HepG2 (cell line): ENCODE results near the gene GRM4. TPM values are rescaled to one million over a fixed set of nuclear protein-coding genes. Genes with fewer than 3 reads are reported as not detected.
A peak's percentile ranks its signal among the peaks of the same experiment; 100 is the strongest.

Source experiments
- ATAC-seq: fragments of 200-7000 bp; cut with Tn5 transposase; 3 replicates; pipeline ENCODE4 v1.9.1; 2020; ENCODE audit warnings: mild to moderate bottlenecking, moderate library complexity
- BruUV-seq: library from RNA; stranded (reverse); fragments of 400-500 nt; replicated peaks from 2 replicates; lab custom pipeline; 2021; lab: Mats Ljungman, UMichigan
- CTCF ChIA-PET: fragments of 300-600 bp; formaldehyde crosslinking; extraction: SDS; loops from one replicate; lab custom pipeline; 2021; ENCODE audit warnings: low total read pairs, inconsistent platforms, low intra/inter-chr PET ratio; lab: Yijun Ruan, JAX
- POLR2A ChIA-PET: fragments of 350-600 bp; sonication (Branson Sonifier 250); formaldehyde crosslinking; loops from one replicate; lab custom pipeline; 2020; ENCODE audit warnings: antibody characterized with exemption, inconsistent platforms; lab: Yijun Ruan, JAX
- DNase-seq: peaks from one replicate; pipeline ENCODE4 v3.0.0-alpha.2; 2015; ENCODE audit warnings: low spot score
- FAIRE-seq: peaks from 3 replicates; lab custom pipeline; 2011; peaks lifted over from hg19 to GRCh38; lab: Jason Lieb, UNC
- H2AFZ ChIP-seq: one replicate; pipeline ENCODE4 v1.6.1; 2011; ENCODE audit warnings: low read length, inconsistent platforms
- H3K27ac ChIP-seq: fragments of 300-600 bp; 3 replicates; pipeline ENCODE4 v1.8.0; 2011; ENCODE audit warnings: mixed run types, mild to moderate bottlenecking, mixed read lengths, low read length, inconsistent platforms; ENCODE audit not compliant: insufficient read depth; ENCODE audit errors: extremely low read length
- H3K27me3 ChIP-seq, 2 experiments: fragments of 200-600 bp in 1 of 2; 2 replicates in 1 of 2; 3 replicates in 1 of 2; pipeline versions ENCODE4 v1.6.0 to v1.8.0; 2011; ENCODE audit warnings: low read length in 2 of 2, mild to moderate bottlenecking in 2 of 2, moderate library complexity in 2 of 2, inconsistent platforms in 1 of 2; ENCODE audit not compliant: insufficient read depth in 2 of 2, control insufficient read depth in 1 of 2
- H3K36me3 ChIP-seq, 2 experiments: fragments of 200-600 bp in 1 of 2; replicated peaks in 1 of 2; 2 replicates in 1 of 2; 3 replicates in 1 of 2; pipeline versions ENCODE4 v1.5.1 to v1.8.0; 2011; ENCODE audit warnings: low read length in 2 of 2, inconsistent platforms in 1 of 2; ENCODE audit not compliant: insufficient read depth in 2 of 2, control insufficient read depth in 1 of 2
- H3K4me1 ChIP-seq: 2 replicates; pipeline ENCODE4 v1.5.1; 2012; ENCODE audit warnings: low read length, inconsistent platforms; ENCODE audit not compliant: insufficient read depth
- H3K4me2 ChIP-seq: 2 replicates; pipeline ENCODE4 v1.6.0; 2011; ENCODE audit warnings: low read depth, low read length, inconsistent platforms
- H3K4me3 ChIP-seq, 3 experiments: fragments of 200-600 bp in 1 of 3; sonication (generic), shearing (Covaris generic) in 1 of 3; replicated peaks in 1 of 3; 2 replicates each; pipeline ENCODE4 v1.5.1; 2011 to 2016; ENCODE audit warnings: low read length in 3 of 3, inconsistent platforms in 2 of 3, low read depth in 2 of 3, mild to moderate bottlenecking in 2 of 3, control low read depth in 1 of 3, mixed read lengths in 1 of 3; ENCODE audit not compliant: insufficient read depth in 1 of 3
- H3K79me2 ChIP-seq: one replicate; pipeline ENCODE4 v1.6.1; 2011; ENCODE audit warnings: low read length, inconsistent platforms; ENCODE audit not compliant: insufficient read depth
- H3K9ac ChIP-seq: 2 replicates; pipeline ENCODE4 v1.6.0; 2011; ENCODE audit warnings: mild to moderate bottlenecking, low read depth, low read length, inconsistent platforms; ENCODE audit not compliant: insufficient read depth
- H3K9me3 ChIP-seq: 2 replicates; pipeline ENCODE4 v1.5.1; 2012; ENCODE audit warnings: mild to moderate bottlenecking, low read length
- H4K20me1 ChIP-seq: 2 replicates; pipeline ENCODE4 v1.6.0; 2011; ENCODE audit warnings: inconsistent platforms, mild to moderate bottlenecking, low read length, moderate library complexity; ENCODE audit not compliant: insufficient read depth
- CREB1 ChIP-seq, 2 experiments: fragments of 450-650 bp in 1 of 2; IDR thresholded peaks; 2 replicates each; pipeline ENCODE4 v1.6.1; 2016 to 2017; ENCODE audit warnings: control low read depth in 1 of 2, mild to moderate bottlenecking in 1 of 2, missing compliant biosample characterization in 1 of 2, missing genetic modification characterization in 1 of 2
- FOXP1 ChIP-seq, 2 experiments: fragments of 450-650 bp in 1 of 2; IDR thresholded peaks; 2 replicates each; pipeline ENCODE4 v1.6.1; 2017 to 2018; ENCODE audit warnings: antibody characterized with exemption in 1 of 2
- LCORL ChIP-seq, 2 experiments: fragments of 450-650 bp in 1 of 2; sonication (generic) in 1 of 2; formaldehyde crosslinking in 1 of 2; IDR thresholded peaks; 2 replicates each; pipeline versions ENCODE4 v1.5.0 to v1.6.1; 2017 to 2020; ENCODE audit warnings: antibody characterized with exemption in 1 of 2, missing genetic modification reagents in 1 of 2
- SYNCRIP ChIP-seq: fragments of 200-400 bp; formaldehyde crosslinking; IDR thresholded peaks from 2 replicates; pipeline ENCODE4 v1.6.1; 2018; ENCODE audit warnings: mild to moderate bottlenecking, low read depth, low read length; ENCODE audit not compliant: insufficient read depth
- TBX2 ChIP-seq: sonication (generic); formaldehyde crosslinking; IDR thresholded peaks from 2 replicates; pipeline ENCODE4 v1.5.0; 2020; ENCODE audit warnings: missing genetic modification reagents, mild to moderate bottlenecking, borderline replicate concordance
- THYN1 ChIP-seq: sonication (generic); formaldehyde crosslinking; IDR thresholded peaks from 2 replicates; pipeline ENCODE4 v1.8.1; 2023; ENCODE audit warnings: low read depth, mild to moderate bottlenecking, moderate library complexity, missing genetic modification reagents, borderline replicate concordance
- TRIM22 ChIP-seq: fragments of 450-650 bp; IDR thresholded peaks from 2 replicates; pipeline ENCODE4 v1.6.1; 2017
- ZBTB14 ChIP-seq: sonication (generic); formaldehyde crosslinking; IDR thresholded peaks from 2 replicates; pipeline ENCODE4 v1.4.0; 2020; ENCODE audit warnings: missing genetic modification reagents
- ZBTB2 ChIP-seq: sonication (generic); formaldehyde crosslinking; IDR thresholded peaks from 2 replicates; pipeline ENCODE4 v1.8.0; 2022; ENCODE audit warnings: low read depth, missing genetic modification reagents
- ZBTB8A ChIP-seq: sonication (generic); formaldehyde crosslinking; IDR thresholded peaks from 2 replicates; pipeline ENCODE4 v1.4.0; 2020; ENCODE audit warnings: mild to moderate bottlenecking, low read depth, missing genetic modification reagents, borderline replicate concordance
- ZNF207 ChIP-seq: fragments of 450-650 bp; IDR thresholded peaks from 2 replicates; pipeline ENCODE4 v1.6.1; 2016; ENCODE audit warnings: antibody characterized with exemption, borderline replicate concordance
- ZNF33B ChIP-seq: sonication (generic); formaldehyde crosslinking; IDR thresholded peaks from 2 replicates; pipeline ENCODE4 v1.5.1; 2020; ENCODE audit warnings: mild to moderate bottlenecking, missing genetic modification reagents
- ZNF367 ChIP-seq: sonication (generic); formaldehyde crosslinking; IDR thresholded peaks from 2 replicates; pipeline ENCODE4 v1.4.0; 2020; ENCODE audit warnings: missing genetic modification reagents, borderline replicate concordance
- ZNF496 ChIP-seq: sonication (generic); formaldehyde crosslinking; IDR thresholded peaks from 2 replicates; pipeline ENCODE4 v1.8.1; 2023; ENCODE audit warnings: mild to moderate bottlenecking, moderate library complexity, missing genetic modification reagents; ENCODE audit not compliant: insufficient replicate concordance
- ZNF703 ChIP-seq: sonication (generic); formaldehyde crosslinking; IDR thresholded peaks from 2 replicates; pipeline ENCODE4 v1.5.1; 2020; ENCODE audit warnings: missing genetic modification reagents, mild to moderate bottlenecking, moderate library complexity, borderline replicate concordance
- WGBS: methylation state at CpG from one replicate; pipeline ENCODE4 v1.1.6; 2017; ENCODE audit warnings: low lambda C conversion rate; 5-methylcytosine and 5-hydroxymethylcytosine counted together
- in situ Hi-C: cut with HindIII; loops from 2 replicates; pipeline ENCODE4 v1.10.0; 2017; ENCODE audit warnings: low pct_unique_long_range_greater_than_20kb; ENCODE audit not compliant: extremely low pct_ligation_motif_present
- intact Hi-C: fragments of 100-400 bp; cut with micrococcal nuclease; formaldehyde crosslinking; loops from one replicate; pipeline ENCODE4 v1.10.0; 2022; ENCODE audit not compliant: unreplicated experiment
- polyA plus RNA-seq, 8 experiments: library from polyadenylated mRNA; depleted of rRNA in 3 of 8; stranded (reverse) in 7 of 8; unstranded in 1 of 8; fragments of >200 nt; fragmentation: Illumina TruSeq in 4 of 8; extraction: Trizol in 4 of 8; gene quantifications; 2 replicates each; pipeline versions ENCODE4 v1.2.1 to v1.2.3, GENCODE V29; 2011 to 2016; ENCODE audit warnings: low read depth in 4 of 8, missing spikeins in 1 of 8, mixed read lengths in 1 of 8; ENCODE audit not compliant: insufficient read depth in 1 of 8
- total RNA-seq, 5 experiments: library from RNA; depleted of rRNA; stranded (reverse); fragments of >200 nt; fragmentation: Illumina TruSeq; extraction: Trizol; gene quantifications; 2 replicates each; pipeline ENCODE4 v1.2.3, GENCODE V29; 2016; ENCODE audit warnings: low read depth in 1 of 5

The GRM4 gene
- total and polyA plus RNA-seq, 2 of the 13 experiments (the other 11 are each of a cell fraction or from before 2014, with no cell fraction given) = not detected

GRCh38 chr6:34071884-34072379, 74.0 kb downstream of the GRM4 start:
- in situ Hi-C loops (no loop called here), intact Hi-C loops (no loop called here)
- no peak for DNase-seq
- WGBS = 87% methylated on average over 1 of the region's 1 CpG
- Histone ChIP-seq H3K9ac (no peak overlapping the region), H3K27me3 (peaks cover 6 to 29% of the 10 kb centered on the region in 2 experiments; a peak in 4 of 5 replicates), H4K20me1 (no peaks in the 10 kb centered on the region; the same call in 1 of the 2 replicates), H3K9me3 (peaks cover 18% of the 10 kb centered on the region), H3K27ac (no peak overlapping the region), H3K79me2 (no peaks in the 10 kb centered on the region), H3K4me1 (no peaks in the 10 kb centered on the region), H3K4me3 (no peak overlapping the region), H3K36me3 (no peaks in the 10 kb centered on the region), H2AFZ (no peak overlapping the region), H3K4me2 (no peak overlapping the region)
- ATAC-seq = no peak
- ChIA-PET CTCF (no interaction called here), POLR2A (no interaction called here)
- FAIRE-seq = peak; percentile 99
- no TSS peak for BruUV-seq
- peak; percentile 7; the same call in 1 of the 2 replicates for TF ChIP-seq LCORL (IDR thresholded peaks at IDR 0.05)
- no peak for TF ChIP-seq LCORL (CRISPR knock-in tag; IDR thresholded peaks at IDR 0.05)
- TF ChIP-seq ZBTB2 (CRISPR knock-in tag) = no peak
- TF ChIP-seq ZBTB14 (CRISPR knock-in tag) = no peak
- peak; percentile 71; the same call in 1 of the 2 replicates for TF ChIP-seq TRIM22
- TF ChIP-seq ZNF496 (CRISPR knock-in tag) = no peak
- no peak for TF ChIP-seq THYN1 (CRISPR knock-in tag)
- TF ChIP-seq ZBTB8A (CRISPR knock-in tag) = no peak
- TF ChIP-seq SYNCRIP = no peak
- 0 out of 2 replicates have a peak, but pooled peaks have one; percentile 66 for TF ChIP-seq ZNF207
- TF ChIP-seq TBX2 (CRISPR knock-in tag) = no peak
- no peak for TF ChIP-seq ZNF367 (CRISPR knock-in tag)
- 0 out of 2 replicates have a peak, but pooled peaks have one; percentile 7 for TF ChIP-seq FOXP1 (IDR thresholded peaks at IDR 0.05)
- TF ChIP-seq FOXP1 (CRISPR knock-in tag; IDR thresholded peaks at IDR 0.05) = no peak
- no peak for TF ChIP-seq ZNF703 (CRISPR knock-in tag)
- peak; percentile 22; the same call in 1 of the 2 replicates for TF ChIP-seq CREB1 (IDR thresholded peaks at IDR 0.05)
- TF ChIP-seq CREB1 (CRISPR knock-in tag; IDR thresholded peaks at IDR 0.05) = no peak
- no peak for TF ChIP-seq ZNF33B (CRISPR knock-in tag)
